Tibial artery (tissue), 4 donors: ENCODE measurements around the gene HYAL3.
A peak's percentile ranks its signal among the peaks of the same experiment; 100 is the strongest.

Experiments used
- DNase-seq, 2 donors: peaks; one replicate each; pipeline ENCODE4 v3.0.0-alpha.2; 2019
- H3K27ac ChIP-seq, 2 donors: fragments of 200-600 bp; sonication (generic) in 1 of 2; 1 replicate in 1 of 2; 2 replicates in 1 of 2; pipeline ENCODE4 v1.5.1; 2018 to 2019; ENCODE audit warnings: mild to moderate bottlenecking in 1 of 2
- H3K27me3 ChIP-seq, 2 donors: fragments of 200-600 bp; sonication (generic) in 1 of 2; one replicate each; pipeline versions ENCODE4 v1.5.1 to v1.6.0; 2016 to 2019
- H3K36me3 ChIP-seq, 3 donors: fragments of 200-600 bp; sonication (generic) in 2 of 3; one replicate each; pipeline ENCODE4 v1.5.1; 2016 to 2019; ENCODE audit warnings: mild to moderate bottlenecking in 2 of 3
- H3K4me1 ChIP-seq, 4 donors: fragments of 200-600 bp; sonication (generic) in 2 of 4; 1 replicate in 3 of 4; 2 replicates in 1 of 4; pipeline ENCODE4 v1.5.1; 2016 to 2019
- H3K4me3 ChIP-seq, 2 donors: fragments of 200-600 bp; sonication (generic) in 1 of 2; 1 replicate in 1 of 2; 2 replicates in 1 of 2; pipeline ENCODE4 v1.5.1; 2018 to 2019; ENCODE audit warnings: mild to moderate bottlenecking in 2 of 2
- H3K9me3 ChIP-seq, 3 donors: fragments of 200-600 bp; sonication (generic) in 1 of 3; one replicate each; pipeline ENCODE4 v1.5.1; 2016 to 2019
- CTCF ChIP-seq, 2 experiments: fragments of 200-600 bp in 1 of 2; fragments of 450-650 bp in 1 of 2; IDR thresholded peaks; one replicate each; pipeline ENCODE4 v1.5.1; 2017 to 2019; ENCODE audit warnings: antibody characterized with exemption in 2 of 2, mild to moderate bottlenecking in 1 of 2, moderate library complexity in 1 of 2
- intact Hi-C: fragments of 100-400 bp; cut with DNase I; formaldehyde crosslinking; loops from one replicate; pipeline ENCODE4 v1.15.0; 2023; ENCODE audit warnings: low total_unique reads

Gene HYAL3

GRCh38 chr3:50242851-50243542, 56.2 kb downstream of the HYAL3 start:
- intact Hi-C loops = loop anchor here (5.0 kb wide), 1 partner anchor 34 kb away; the partner anchor contains the start of gene LSMEM2
- TF ChIP-seq CTCF (IDR thresholded peaks at IDR 0.05) = no peak
- Histone ChIP-seq H3K4me1 (peaks cover 0 to 99% (median 92%) of the 10 kb centered on the region in 4 donors), H3K9me3 (no peaks in the 10 kb centered on the region), H3K27ac (peak overlapping the region; percentile 67 to 86), H3K27me3 (no peaks in the 10 kb centered on the region), H3K4me3 (peak overlapping the region in 1 of 2 donors; percentile 11), H3K36me3 (peaks cover 0 to 13% (median 0%) of the 10 kb centered on the region in 3 donors)
- peak; percentile 74 to 83 for DNase-seq
